H1 (cell line): ENCODE data around the gene VAMP2. TPM values are rescaled to one million over a fixed set of nuclear protein-coding genes. Genes with fewer than 3 reads are reported as not detected.

Experiments used
- CTCF ChIA-PET: fragments of 300-600 bp; sonication (Branson Sonifier 250); formaldehyde crosslinking; loops from one replicate; lab custom pipeline; 2021; ENCODE audit not compliant: partially characterized antibody; lab: Charles Lee
- POLR2A ChIA-PET: fragments of 300-600 bp; sonication (Branson Sonifier 250); formaldehyde crosslinking; loops from one replicate; lab custom pipeline; 2021; ENCODE audit warnings: inconsistent platforms; ENCODE audit not compliant: partially characterized antibody; lab: Charles Lee
- DNase-seq, 2 experiments: peaks; one replicate each; pipeline versions ENCODE4 v3.0.0 to v3.0.0-alpha.2; 2010 to 2022; ENCODE audit warnings: low spot score in 2 of 2, low read depth in 1 of 2, mixed read lengths in 1 of 2
- FAIRE-seq: peaks from 2 replicates; lab custom pipeline; 2011; peaks lifted over from hg19 to GRCh38; lab: Jason Lieb, UNC
- H2AFZ ChIP-seq: 2 replicates; pipeline ENCODE4 v1.8.1; 2012; ENCODE audit warnings: low read length, inconsistent platforms
- H2AK5ac ChIP-seq: 2 replicates; pipeline ENCODE4 v1.6.1; 2013; ENCODE audit warnings: low read depth, low read length
- H2BK120ac ChIP-seq: replicated peaks from 2 replicates; pipeline ENCODE3; 2013; ENCODE audit warnings: low read depth, low read length, inconsistent platforms
- H2BK12ac ChIP-seq: 2 replicates; pipeline ENCODE4 v1.6.1; 2013; ENCODE audit warnings: low read depth, low read length
- H2BK15ac ChIP-seq: 2 replicates; pipeline ENCODE4 v1.6.1; 2013; ENCODE audit warnings: low read length
- H2BK20ac ChIP-seq: 2 replicates; pipeline ENCODE4 v1.6.1; 2013; ENCODE audit warnings: low read length
- H2BK5ac ChIP-seq: 2 replicates; pipeline ENCODE4 v1.6.1; 2013; ENCODE audit warnings: low read depth, low read length
- H3K14ac ChIP-seq: 2 replicates; pipeline ENCODE4 v1.6.1; 2013; ENCODE audit warnings: inconsistent platforms; ENCODE audit not compliant: insufficient read length
- H3K18ac ChIP-seq: 2 replicates; pipeline ENCODE4 v1.6.1; 2013; ENCODE audit warnings: low read length; ENCODE audit errors: extremely low read depth
- H3K23ac ChIP-seq: 2 replicates; pipeline ENCODE4 v1.6.1; 2013; ENCODE audit warnings: inconsistent platforms; ENCODE audit not compliant: insufficient read length
- H3K23me2 ChIP-seq: 2 replicates; pipeline ENCODE4 v1.6.1; 2013; ENCODE audit warnings: low read depth, low read length
- H3K27ac ChIP-seq: 2 replicates; pipeline ENCODE4 v1.6.1; 2011; ENCODE audit warnings: low read depth, low read length, inconsistent platforms
- H3K27me3 ChIP-seq, 4 experiments: replicated peaks in 1 of 4; 1 replicate in 1 of 4; 2 replicates in 3 of 4; pipeline versions ENCODE4 v1.6.1 to v1.8.1; 2011 to 2013; ENCODE audit warnings: low read length in 3 of 4, mild to moderate bottlenecking in 3 of 4, inconsistent platforms in 2 of 4, mixed read lengths in 2 of 4, moderate library complexity in 1 of 4; ENCODE audit not compliant: control insufficient read depth in 3 of 4, insufficient read depth in 3 of 4; ENCODE audit errors: extremely low read depth in 1 of 4
- H3K36me3 ChIP-seq, 4 experiments: 2 replicates each; pipeline versions ENCODE4 v1.6.1 to v1.8.1; 2011 to 2013; ENCODE audit warnings: mild to moderate bottlenecking in 4 of 4, low read length in 3 of 4, moderate library complexity in 2 of 4, control low read depth in 1 of 4, inconsistent platforms in 1 of 4; ENCODE audit not compliant: insufficient read depth in 4 of 4, control insufficient read depth in 2 of 4
- H3K4ac ChIP-seq: replicated peaks from 2 replicates; pipeline ENCODE3; 2013; ENCODE audit warnings: low read length, low read depth, mixed read lengths, inconsistent platforms; ENCODE audit not compliant: insufficient read length
- H3K4me1 ChIP-seq, 4 experiments: replicated peaks in 1 of 4; 1 replicate in 1 of 4; 2 replicates in 3 of 4; pipeline versions ENCODE4 v1.6.1 to v1.8.1; 2011 to 2013; ENCODE audit warnings: low read length in 3 of 4, inconsistent platforms in 2 of 4, mixed read lengths in 1 of 4; ENCODE audit not compliant: insufficient read depth in 4 of 4, control insufficient read depth in 3 of 4
- H3K4me2 ChIP-seq, 2 experiments: 2 replicates each; pipeline versions ENCODE4 v1.6.1 to v1.8.1; 2011 to 2013; ENCODE audit warnings: low read depth in 2 of 2, low read length in 2 of 2, control low read depth in 1 of 2, inconsistent platforms in 1 of 2, mild to moderate bottlenecking in 1 of 2; ENCODE audit not compliant: insufficient read depth in 1 of 2
- H3K4me3 ChIP-seq, 4 experiments: fragments of 200-600, 300-600 bp in 1 of 4; sonication (generic), shearing (Covaris generic), sonication (Bioruptor Twin) in 1 of 4; 2 replicates each; pipeline versions ENCODE4 v1.5.1 to v1.8.1; 2011 to 2016; ENCODE audit warnings: low read length in 4 of 4, low read depth in 3 of 4, control low read depth in 2 of 4, inconsistent platforms in 2 of 4, mild to moderate bottlenecking in 2 of 4, mixed read lengths in 1 of 4, moderate library complexity in 1 of 4; ENCODE audit not compliant: insufficient read depth in 2 of 4; ENCODE audit errors: extremely low read depth in 1 of 4
- H3K56ac ChIP-seq: replicated peaks from 2 replicates; pipeline ENCODE3; 2013; ENCODE audit warnings: low read depth, mild to moderate bottlenecking, mixed read lengths, low read length, inconsistent platforms; ENCODE audit not compliant: insufficient read length
- H3K79me1 ChIP-seq: 2 replicates; pipeline ENCODE4 v1.6.1; 2013; ENCODE audit warnings: low read depth, low read length, control low read depth
- H3K79me2 ChIP-seq, 2 experiments: 2 replicates each; pipeline versions ENCODE4 v1.6.1 to v1.8.1; 2012 to 2013; ENCODE audit warnings: low read length in 2 of 2, mild to moderate bottlenecking in 2 of 2, inconsistent platforms in 1 of 2; ENCODE audit not compliant: insufficient read depth in 2 of 2, control insufficient read depth in 1 of 2
- H3K9ac ChIP-seq, 4 experiments: replicated peaks in 1 of 4; 1 replicate in 1 of 4; 2 replicates in 3 of 4; pipeline versions ENCODE4 v1.6.1 to v1.8.1; 2011 to 2013; ENCODE audit warnings: low read depth in 3 of 4, low read length in 3 of 4, control low read depth in 2 of 4, mild to moderate bottlenecking in 2 of 4, moderate library complexity in 2 of 4, inconsistent platforms in 1 of 4; ENCODE audit errors: extremely low read depth in 1 of 4
- H3K9me3 ChIP-seq, 2 experiments: 2 replicates each; pipeline versions ENCODE4 v1.6.1 to v1.8.1; 2012 to 2013; ENCODE audit warnings: mild to moderate bottlenecking in 2 of 2, moderate library complexity in 2 of 2, control low read depth in 1 of 2, inconsistent platforms in 1 of 2, low read depth in 1 of 2, low read length in 1 of 2, mixed read lengths in 1 of 2; ENCODE audit not compliant: insufficient read depth in 2 of 2
- H4K20me1 ChIP-seq, 2 experiments: replicated peaks in 1 of 2; 2 replicates each; pipeline versions ENCODE3 to v1.8.1; 2011 to 2013; ENCODE audit warnings: inconsistent platforms in 2 of 2, low read length in 2 of 2, mild to moderate bottlenecking in 1 of 2; ENCODE audit not compliant: insufficient read depth in 2 of 2, control insufficient read depth in 1 of 2
- H4K5ac ChIP-seq: 2 replicates; pipeline ENCODE4 v1.6.1; 2013; ENCODE audit warnings: low read length, low read depth, mixed read lengths, inconsistent platforms; ENCODE audit not compliant: insufficient read length
- H4K8ac ChIP-seq: 2 replicates; pipeline ENCODE4 v1.8.0; 2013; ENCODE audit warnings: mild to moderate bottlenecking, moderate library complexity, low read length, inconsistent platforms; ENCODE audit not compliant: insufficient read depth; ENCODE audit errors: extremely low read depth
- H4K91ac ChIP-seq: replicated peaks from 2 replicates; pipeline ENCODE3; 2013; ENCODE audit warnings: low read length, mixed read lengths, inconsistent platforms; ENCODE audit not compliant: insufficient read length
- CREB1 ChIP-seq: IDR thresholded peaks from 2 replicates; pipeline ENCODE4 v1.6.1; 2012; ENCODE audit warnings: inconsistent platforms
- CTBP2 ChIP-seq: IDR thresholded peaks from 2 replicates; pipeline ENCODE4 v1.7.0; 2011; ENCODE audit warnings: borderline replicate concordance, mild to moderate bottlenecking, moderate library complexity, mixed read lengths, low read length; ENCODE audit not compliant: insufficient read depth, insufficient read length
- NRF1 ChIP-seq: IDR thresholded peaks from 2 replicates; pipeline ENCODE4 v1.6.1; 2011; ENCODE audit warnings: mild to moderate bottlenecking, low read depth, low read length, improper control_type of control experiment
- RAD21 ChIP-seq, 2 experiments: IDR thresholded peaks in 1 of 2; conservative IDR thresholded peaks in 1 of 2; 2 replicates each; pipeline ENCODE4 v1.6.1; 2011; ENCODE audit warnings: low read depth in 2 of 2, low read length in 2 of 2, improper control_type of control experiment in 1 of 2, inconsistent platforms in 1 of 2, mild to moderate bottlenecking in 1 of 2, moderate library complexity in 1 of 2
- SIN3A ChIP-seq, 2 experiments: IDR thresholded peaks in 1 of 2; conservative IDR thresholded peaks in 1 of 2; 2 replicates each; pipeline ENCODE4 v1.6.1; 2011 to 2012; ENCODE audit warnings: low read length in 2 of 2, improper control_type of control experiment in 1 of 2, low read depth in 1 of 2, mild to moderate bottlenecking in 1 of 2
- TAF1 ChIP-seq: IDR thresholded peaks from 2 replicates; pipeline ENCODE4 v1.6.1; 2011; ENCODE audit warnings: mild to moderate bottlenecking, low read depth, low read length
- TAF7 ChIP-seq: optimal IDR thresholded peaks from 2 replicates; pipeline ENCODE3; 2011; ENCODE audit warnings: low read depth, mild to moderate bottlenecking, inconsistent platforms, low read length, moderate library complexity, borderline replicate concordance
- TBP ChIP-seq: IDR thresholded peaks from 2 replicates; pipeline ENCODE4 v1.6.1; 2011; ENCODE audit warnings: low read depth, low read length, improper control_type of control experiment
- TCF12 ChIP-seq: IDR thresholded peaks from 2 replicates; pipeline ENCODE4 v1.6.1; 2011; ENCODE audit warnings: low read depth, mild to moderate bottlenecking, low read length
- TEAD4 ChIP-seq: IDR thresholded peaks from 2 replicates; pipeline ENCODE4 v1.6.1; 2012; ENCODE audit warnings: low read depth, low read length, inconsistent platforms, mixed read lengths
- WGBS, 2 experiments: shearing (Covaris generic) in 1 of 2; methylation state at CpG; one replicate each; pipeline versions ENCODE4 v1.1.6 to v1.1.7; 2013 to 2015; ENCODE audit warnings: low lambda C conversion rate in 2 of 2, mixed read lengths in 2 of 2, inconsistent platforms in 1 of 2, low coverage in 1 of 2, missing lambda C conversion rate in 1 of 2; ENCODE audit not compliant: insufficient replicate concordance in 2 of 2, insufficient coverage in 1 of 2, insufficient read length in 1 of 2; ENCODE audit errors: extremely low coverage in 1 of 2, missing lambda C conversion rate in 1 of 2; 5-methylcytosine and 5-hydroxymethylcytosine counted together
- polyA plus RNA-seq, 7 experiments: library from polyadenylated mRNA; depleted of rRNA in 3 of 7; stranded (reverse) in 5 of 7; unstranded in 2 of 7; fragments of >200 nt in 5 of 7; fragments of 200-250 nt in 2 of 7; gene quantifications; 1 replicate in 5 of 7; 2 replicates in 1 of 7; 4 replicates in 1 of 7; pipeline versions ENCODE4 v1.2.1 to v1.2.3, GENCODE V29; 2011 to 2013; ENCODE audit warnings: missing spikeins in 2 of 7, mixed read lengths in 2 of 7
- total RNA-seq: library from RNA; stranded (reverse); fragmentation: NEBNext Ultra II Directional; extraction: Animal tissue kit (Norgen Biotek cat#: 25700); gene quantifications from 2 replicates; pipeline ENCODE4 v1.2.1, GENCODE V29; 2021

VAMP2 gene
- total and polyA plus RNA-seq, 2 of the 8 experiments (the other 6 are each of a cell fraction or from before 2014, with no cell fraction given), result 19.3 to 20.5 TPM

DNA sequence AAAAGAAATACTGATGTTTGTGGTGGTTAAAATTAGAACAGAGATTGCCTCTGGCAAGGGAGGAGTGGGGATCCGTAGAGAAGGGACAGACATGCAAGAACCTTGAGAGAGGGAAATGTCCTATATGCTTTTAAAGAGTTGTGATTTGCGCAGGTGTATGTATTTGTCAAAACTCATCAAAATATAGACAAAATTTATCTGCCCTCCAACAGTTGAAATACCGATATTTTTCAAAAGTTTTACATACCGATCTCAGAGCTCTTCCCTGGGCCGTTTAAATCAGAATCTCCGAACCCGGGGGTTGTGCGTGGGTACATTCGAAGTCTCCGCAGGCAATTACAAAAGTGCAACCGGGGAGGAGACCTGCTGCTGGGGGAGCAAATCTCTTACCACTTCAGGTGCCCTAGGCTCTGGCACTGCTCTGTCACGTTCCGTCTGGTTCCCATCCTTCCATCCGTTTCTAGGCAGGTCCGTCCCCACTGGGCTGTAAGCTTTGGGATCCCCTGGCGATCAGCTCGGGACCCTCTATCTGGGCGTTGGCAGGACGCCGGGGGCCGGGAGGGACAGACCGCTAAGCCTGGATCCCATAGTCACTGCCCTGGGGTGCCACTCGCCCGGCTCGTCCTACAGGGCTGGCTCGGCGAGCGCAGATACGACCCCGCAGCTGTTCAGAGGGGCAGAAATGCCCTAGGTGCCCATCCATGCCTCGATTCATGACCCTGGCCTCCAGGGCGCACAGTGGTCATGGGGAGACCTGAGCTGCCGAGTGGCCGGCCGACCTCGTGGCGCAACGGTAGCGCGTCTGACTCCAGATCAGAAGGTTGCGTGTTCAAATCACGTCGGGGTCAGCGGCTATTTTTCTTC lies 23.1 kb upstream of the VAMP2 start:
- POLR2A ChIA-PET, result interaction anchor here (0.8 to 19.9 kb wide), 10 partner anchors 9 to 65 kb away, joined by 3 to 373 read pairs (median 7); partner anchors contain the start of genes AURKB, CTC1, PFAS and TMEM107
- H3K23me2 ChIP-seq, result peaks cover 14% of the 10 kb centered on the region
- H3K27me3 ChIP-seq, result peaks cover 2 to 17% (median 11%) of the 10 kb centered on the region in 4 experiments
- H3K4me1 ChIP-seq, result peaks cover 4 to 15% (median 9%) of the 10 kb centered on the region in 4 experiments; a peak in 6 of 7 replicates
- no peak overlapping the region for H2BK20ac ChIP-seq
- peak overlapping the region; percentile 47; the same call in 1 of the 2 replicates for H2BK5ac ChIP-seq
- no peak overlapping the region for H2BK12ac ChIP-seq
- peak overlapping the region in 3 of 4 experiments; percentile 31 to 64 (median 62); a peak in 6 of 7 replicates for H3K9ac ChIP-seq
- no peak for FAIRE-seq
- H3K79me1 ChIP-seq, result no peaks in the 10 kb centered on the region
- no peak overlapping the region for H4K91ac ChIP-seq
- H3K79me2 ChIP-seq, result no peaks in the 10 kb centered on the region
- 0 out of 2 replicates have a peak overlapping the region, but pooled peaks have one; percentile 53 for H4K8ac ChIP-seq
- no peak overlapping the region for H3K14ac ChIP-seq
- DNase-seq, result peak in 1 of 2 experiments; percentile 100
- H3K56ac ChIP-seq, result no peak overlapping the region
- H3K27ac ChIP-seq, result no peak overlapping the region
- no peak overlapping the region for H2BK120ac ChIP-seq
- 3% methylated on average over 44 of the region's 44 CpGs; no CpG with 5 or more reads in 1 of the 2 experiments for WGBS, 2 experiments
- H4K20me1 ChIP-seq, result peaks cover 2 to 6% of the 10 kb centered on the region in 2 experiments
- H3K4me3 ChIP-seq, result peak overlapping the region; percentile 79 to 99 (median 93)
- CTCF ChIA-PET, result interaction anchor here (0.7 to 3.7 kb wide), 7 partner anchors 9 to 255 kb away, joined by 3 to 26 read pairs (median 4); partner anchors contain the start of gene TMEM107
- no peaks in the 10 kb centered on the region for H3K36me3 ChIP-seq
- H3K18ac ChIP-seq, result no peak overlapping the region
- H3K4me2 ChIP-seq, result peak overlapping the region; percentile 86 to 98
- no peak overlapping the region for H3K4ac ChIP-seq
- H4K5ac ChIP-seq, result no peak overlapping the region
- H2AK5ac ChIP-seq, result no peak overlapping the region
- no peaks in the 10 kb centered on the region for H3K9me3 ChIP-seq
- H2AFZ ChIP-seq, result peak overlapping the region; percentile 59
- H2BK15ac ChIP-seq, result no peak overlapping the region
- no peak overlapping the region for H3K23ac ChIP-seq
- TF ChIP-seq NRF1 (peak; percentile 46; the same call in 1 of the 2 replicates), SIN3A (conservative IDR thresholded peaks at IDR 0.05 in 1 of 2, IDR thresholded peaks at IDR 0.05 in 1 of 2; ENCODE audit: low read depth in 1 of 2, low read length in 2 of 2) (peak; percentile 64 to 79; a peak in 1 of 4 replicates), CTBP2 (peak; percentile 66), TAF1 (0 out of 2 replicates have a peak, but pooled peaks have one; percentile 35), TEAD4 (peak; percentile 90), RAD21 (IDR thresholded peaks at IDR 0.05 in 1 of 2, conservative IDR thresholded peaks at IDR 0.05 in 1 of 2; ENCODE audit: low read depth in 2 of 2, low read length in 2 of 2) (peak in 1 of 2 experiments; percentile 6; a peak in 1 of 4 replicates), TCF12 (0 out of 2 replicates have a peak, but pooled peaks have one; percentile 56), TAF7 (peak; percentile 43), TBP (peak; percentile 99), CREB1 (peak; percentile 70)
